Esophagus (tissue), 2 donors: ENCODE data around the gene KPNA3. TPM values are rescaled to one million over a fixed set of nuclear protein-coding genes. Genes with fewer than 3 reads are reported as not detected.

Experiments used
- H3K27ac ChIP-seq, 2 donors: one replicate each; pipeline ENCODE4 v1.5.1; 2013; ENCODE audit warnings: low read depth in 2 of 2, mild to moderate bottlenecking in 2 of 2, inconsistent platforms in 1 of 2, low read length in 1 of 2, moderate library complexity in 1 of 2
- H3K27me3 ChIP-seq, 2 donors: one replicate each; pipeline ENCODE4 v1.6.1; 2013; ENCODE audit warnings: low read length in 2 of 2, control low read depth in 1 of 2, mild to moderate bottlenecking in 1 of 2; ENCODE audit not compliant: insufficient read depth in 2 of 2, control insufficient read depth in 1 of 2
- H3K36me3 ChIP-seq, 2 donors: one replicate each; pipeline ENCODE4 v1.6.1; 2013; ENCODE audit warnings: low read length in 1 of 2; ENCODE audit not compliant: control insufficient read depth in 2 of 2, insufficient read depth in 2 of 2
- H3K4me1 ChIP-seq, 2 donors: one replicate each; pipeline ENCODE4 v1.6.1; 2013; ENCODE audit warnings: low read length in 1 of 2; ENCODE audit not compliant: control insufficient read depth in 2 of 2, insufficient read depth in 2 of 2
- H3K4me3 ChIP-seq, 2 donors: one replicate each; pipeline ENCODE4 v1.5.1; 2013; ENCODE audit warnings: low read length in 2 of 2, mild to moderate bottlenecking in 2 of 2, low read depth in 1 of 2, moderate library complexity in 1 of 2
- H3K9me3 ChIP-seq, 2 donors: one replicate each; pipeline ENCODE4 v1.6.1; 2013; ENCODE audit warnings: mild to moderate bottlenecking in 2 of 2, low read depth in 1 of 2, low read length in 1 of 2, moderate library complexity in 1 of 2; ENCODE audit not compliant: control insufficient read depth in 2 of 2, insufficient read depth in 1 of 2
- WGBS, 2 donors: extraction: QIAGEN DNeasy Blood & Tissue Kit; methylation state at CpG; one replicate each; pipeline ENCODE4 v1.1.7; 2013; 5-methylcytosine and 5-hydroxymethylcytosine counted together
- polyA plus RNA-seq, 2 donors: library from polyadenylated mRNA; stranded (reverse); fragments of 200-250 nt; gene quantifications; one replicate each; pipeline ENCODE4 v1.2.3, GENCODE V29; 2013
- donor health status: healthy with polysubstance abuse.
- donor health status: Bipolar disorder and iron deficiency.

The KPNA3 gene
- 10 to 100 TPM; 11.7 to 15.0 TPM for polyA plus RNA-seq

- no peaks in the 10 kb centered on the region for H3K27me3 ChIP-seq
- peaks cover 0 to 4% of the 10 kb centered on the region in 2 donors for H3K4me1 ChIP-seq
- WGBS, 2 donors = 0% methylated on average over 55 to 70 of the region's 71 CpGs
- no peaks in the 10 kb centered on the region for H3K9me3 ChIP-seq
- peak within 1 kb of the TSS; percentile 97 to 100 for H3K27ac ChIP-seq
- H3K4me3 ChIP-seq = peak within 1 kb of the TSS; percentile 91 to 95
- no peaks in the 10 kb centered on the region for H3K36me3 ChIP-seq
Measured at GRCh38 chr13:49792550-49793324, at the start of gene KPNA3. KPNA3 (minus strand) TSS chr13:49792682; CDS start chr13:49792506, 176 bp downstream.

- WGBS, 2 donors = 51 to 55% methylated on average over 2 of the region's 2 CpGs
- no peak overlapping the region for H3K27ac ChIP-seq
- no peaks in the 10 kb centered on the region for H3K27me3 ChIP-seq
- H3K4me1 ChIP-seq = no peaks in the 10 kb centered on the region
- H3K4me3 ChIP-seq = no peak overlapping the region
- no peaks in the 10 kb centered on the region for H3K36me3 ChIP-seq
- H3K9me3 ChIP-seq = no peaks in the 10 kb centered on the region
Measured at GRCh38 chr13:49841964-49842363, 49.5 kb upstream of the KPNA3 start.

DNA sequence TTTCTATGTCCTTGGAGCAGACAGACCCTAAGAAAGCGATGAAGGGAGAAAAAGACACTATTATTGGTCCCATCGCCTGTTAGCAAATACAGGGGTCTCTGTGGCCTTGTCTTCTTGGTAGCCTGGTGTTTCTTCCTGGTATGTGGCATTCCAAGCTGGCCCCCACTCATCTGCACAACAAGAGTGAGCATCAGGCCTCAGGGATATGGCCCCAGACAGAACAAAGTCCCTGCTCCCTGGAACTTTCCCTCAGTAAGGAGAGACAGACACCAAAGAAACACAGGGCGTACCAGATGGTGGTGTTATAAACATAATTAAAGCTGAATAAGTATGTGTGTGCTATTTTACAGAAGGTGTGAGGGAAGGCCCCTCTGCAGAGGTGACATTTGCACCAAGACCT, 48.2 kb upstream of the KPNA3 start:
- no peaks in the 10 kb centered on the region for H3K9me3 ChIP-seq
- WGBS, 2 donors = 93 to 95% methylated on average over 3 of the region's 3 CpGs
- no peak overlapping the region for H3K4me3 ChIP-seq

DNA sequence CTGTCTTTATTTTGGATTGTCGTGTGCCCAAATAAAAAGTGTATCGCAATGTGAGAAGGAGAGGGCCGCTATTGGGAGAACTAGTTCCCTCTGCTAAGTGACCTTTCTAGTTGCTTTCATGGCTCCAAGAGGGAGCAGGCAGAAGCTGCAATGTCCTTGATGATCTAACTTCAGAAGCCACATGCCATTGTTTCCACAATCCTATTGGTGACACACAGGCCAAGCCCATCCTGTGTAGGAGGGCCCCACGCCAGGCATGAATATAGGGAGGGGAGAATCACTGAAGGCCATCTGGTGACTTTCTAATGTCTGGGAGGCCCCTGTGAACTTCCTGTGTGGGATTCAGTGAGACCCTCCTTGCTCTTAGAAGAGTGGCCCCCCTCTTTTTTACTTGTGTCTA, 47.8 kb upstream of the KPNA3 start:
- no peaks in the 10 kb centered on the region for H3K36me3 ChIP-seq
- WGBS, 2 donors = 82 to 87% methylated on average over 4 of the region's 4 CpGs
- H3K9me3 ChIP-seq = no peaks in the 10 kb centered on the region
- H3K27me3 ChIP-seq = no peaks in the 10 kb centered on the region
- peaks cover 0 to 2% of the 10 kb centered on the region in 2 donors for H3K4me1 ChIP-seq
- no peak overlapping the region for H3K27ac ChIP-seq
- H3K4me3 ChIP-seq = no peak overlapping the region

More for the DNA sequence above, 48.2 kb upstream of the KPNA3 start:
- no peak overlapping the region for H3K27ac ChIP-seq
- no peaks in the 10 kb centered on the region for H3K36me3 ChIP-seq
- H3K27me3 ChIP-seq = no peaks in the 10 kb centered on the region
- H3K4me1 ChIP-seq = peaks cover 0 to 2% of the 10 kb centered on the region in 2 donors

DNA sequence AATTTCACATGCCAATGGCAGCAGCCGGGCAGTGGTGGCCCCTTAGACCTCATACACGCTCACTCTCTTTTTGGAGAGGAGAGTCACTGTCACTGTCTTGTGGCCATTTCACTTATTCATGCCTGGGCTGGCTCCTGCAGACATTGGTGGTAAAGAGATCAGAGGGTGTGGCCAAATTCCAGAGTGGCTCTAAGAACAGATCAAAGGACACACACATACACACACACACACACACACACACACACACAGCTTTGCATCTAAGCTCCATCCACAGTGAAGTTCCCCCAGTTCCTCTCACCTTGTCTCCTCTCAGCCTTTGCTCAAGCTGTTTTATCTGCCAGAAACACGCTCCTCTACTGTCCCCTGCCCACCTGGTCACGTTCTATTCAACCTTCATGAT, 46.5 kb upstream of the KPNA3 start:
- WGBS, 2 donors = 75 to 92% methylated on average over 4 of the region's 4 CpGs
- H3K27me3 ChIP-seq = no peaks in the 10 kb centered on the region
- peaks cover 0 to 2% of the 10 kb centered on the region in 2 donors for H3K4me1 ChIP-seq
- H3K9me3 ChIP-seq = no peaks in the 10 kb centered on the region
- no peak overlapping the region for H3K27ac ChIP-seq
- H3K36me3 ChIP-seq = no peaks in the 10 kb centered on the region
- H3K4me3 ChIP-seq = no peak overlapping the region

DNA sequence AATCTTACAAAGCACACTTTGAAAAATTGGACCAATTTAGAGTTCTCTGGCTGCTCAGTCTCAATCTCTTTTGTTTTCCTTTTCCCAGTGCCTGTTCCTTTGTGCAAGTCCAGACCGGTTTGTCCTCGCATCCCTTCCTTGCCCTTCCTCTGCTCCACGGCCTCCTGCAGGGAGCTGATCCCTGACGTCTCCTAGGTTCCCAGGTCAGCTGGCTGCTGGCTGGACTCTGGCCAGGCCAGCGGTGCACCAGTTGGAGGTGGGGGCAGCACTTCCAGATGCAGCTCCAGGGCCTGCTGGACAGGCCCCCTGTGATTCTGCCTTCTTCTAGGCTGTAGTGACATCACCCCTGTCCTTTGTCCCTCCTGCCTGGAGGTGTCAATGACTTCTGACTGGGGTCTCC, 44.0 kb upstream of the KPNA3 start:
- H3K4me3 ChIP-seq = no peak overlapping the region
- no peaks in the 10 kb centered on the region for H3K36me3 ChIP-seq
- no peaks in the 10 kb centered on the region for H3K27me3 ChIP-seq
- no peaks in the 10 kb centered on the region for H3K9me3 ChIP-seq
- H3K27ac ChIP-seq = peak overlapping the region; percentile 49 to 50
- 34 to 50% methylated on average over 5 of the region's 5 CpGs for WGBS, 2 donors
- peaks cover 2% of the 10 kb centered on the region in 2 donors for H3K4me1 ChIP-seq

- Histone ChIP-seq H3K4me3 (no peak overlapping the region), H3K27ac (no peak overlapping the region), H3K36me3 (no peaks in the 10 kb centered on the region), H3K9me3 (no peaks in the 10 kb centered on the region), H3K27me3 (no peaks in the 10 kb centered on the region), H3K4me1 (peaks cover 2 to 4% of the 10 kb centered on the region in 2 donors)
- 78 to 80% methylated on average over 5 of the region's 5 CpGs for WGBS, 2 donors
Measured at GRCh38 chr13:49833402-49833801, 40.9 kb upstream of the KPNA3 start.

GRCh38 chr13:49831455-49831854, 39.0 kb upstream of the KPNA3 start:
- no peaks in the 10 kb centered on the region for H3K27me3 ChIP-seq
- H3K4me3 ChIP-seq = no peak overlapping the region
- 52 to 60% methylated on average over 4 of the region's 4 CpGs for WGBS, 2 donors
- H3K36me3 ChIP-seq = no peaks in the 10 kb centered on the region
- no peak overlapping the region for H3K27ac ChIP-seq
- no peaks in the 10 kb centered on the region for H3K9me3 ChIP-seq
- peaks cover under 1 to 4% of the 10 kb centered on the region in 2 donors for H3K4me1 ChIP-seq

DNA sequence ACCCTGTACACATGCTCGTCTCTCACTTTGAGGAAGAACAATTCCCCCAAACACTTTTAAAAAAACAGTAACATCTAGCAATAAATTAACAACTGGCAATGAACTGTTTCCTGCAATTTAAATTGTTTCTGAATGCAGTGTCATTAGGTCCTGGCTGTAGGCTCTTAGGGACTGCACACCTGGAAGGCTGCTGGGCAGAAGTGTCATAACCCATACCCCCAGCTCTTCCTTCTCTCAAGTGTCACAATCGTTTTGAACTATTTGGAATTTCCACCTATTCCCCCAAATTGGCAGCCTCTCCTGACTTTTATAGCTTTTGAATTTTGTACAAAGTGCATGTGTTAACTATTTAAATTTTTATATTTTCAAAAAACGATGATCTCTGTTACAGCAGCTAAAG, 38.2 kb upstream of the KPNA3 start:
- Histone ChIP-seq H3K27me3 (no peaks in the 10 kb centered on the region), H3K4me1 (peaks cover 0 to 4% of the 10 kb centered on the region in 2 donors), H3K36me3 (no peaks in the 10 kb centered on the region), H3K9me3 (no peaks in the 10 kb centered on the region), H3K4me3 (no peak overlapping the region), H3K27ac (no peak overlapping the region)
- WGBS, 2 donors = 44 to 47% methylated on average over 3 of the region's 3 CpGs

GRCh38 chr13:49829715-49830114, 37.2 kb upstream of the KPNA3 start:
- H3K27ac ChIP-seq = no peak overlapping the region
- 93 to 94% methylated on average over 2 of the region's 2 CpGs for WGBS, 2 donors
- no peaks in the 10 kb centered on the region for H3K36me3 ChIP-seq
- peaks cover 0 to 4% of the 10 kb centered on the region in 2 donors for H3K4me1 ChIP-seq
- H3K4me3 ChIP-seq = no peak overlapping the region
- H3K27me3 ChIP-seq = no peaks in the 10 kb centered on the region
- H3K9me3 ChIP-seq = no peaks in the 10 kb centered on the region
